WTC11 (cell line): ENCODE results near the gene IFRD2.

Experiments used
- ATF3 ChIP-seq: sonication (generic); formaldehyde crosslinking; conservative IDR thresholded peaks from 2 replicates; pipeline ENCODE4 v1.8.1; 2022; ENCODE audit warnings: mild to moderate bottlenecking, missing genetic modification reagents
- ATF6 ChIP-seq: sonication (generic); formaldehyde crosslinking; IDR thresholded peaks from 2 replicates; pipeline ENCODE4 v1.8.1; 2023; ENCODE audit warnings: mild to moderate bottlenecking, missing genetic modification reagents
- CDX4 ChIP-seq: fragments of 250-450 bp; sonication (Bioruptor Pico); IDR thresholded peaks from 2 replicates; pipeline ENCODE4 v1.9.0; 2021; ENCODE audit warnings: moderate library complexity, mild to moderate bottlenecking, inconsistent platforms, borderline replicate concordance
- CTCF ChIP-seq: fragments of 200-600 bp; IDR thresholded peaks from 2 replicates; pipeline ENCODE4 v1.8.0; 2022; ENCODE audit warnings: antibody characterized with exemption
- E2F5 ChIP-seq: sonication (generic); formaldehyde crosslinking; IDR thresholded peaks from 2 replicates; pipeline ENCODE4 v1.8.1; 2022; ENCODE audit warnings: mild to moderate bottlenecking, moderate library complexity, missing genetic modification reagents
- ESRRA ChIP-seq: sonication (generic); formaldehyde crosslinking; IDR thresholded peaks from 2 replicates; pipeline ENCODE4 v1.8.1; 2022; ENCODE audit warnings: mild to moderate bottlenecking, missing genetic modification reagents, borderline replicate concordance
- MAX ChIP-seq: sonication (generic); formaldehyde crosslinking; IDR thresholded peaks from 2 replicates; pipeline ENCODE4 v1.8.0; 2022; ENCODE audit warnings: mild to moderate bottlenecking, missing genetic modification reagents
- SMAD3 ChIP-seq: sonication (generic); formaldehyde crosslinking; IDR thresholded peaks from 2 replicates; pipeline ENCODE4 v1.8.0; 2022; ENCODE audit warnings: missing genetic modification reagents, mild to moderate bottlenecking, borderline replicate concordance
- SP1 ChIP-seq: sonication (generic); formaldehyde crosslinking; conservative IDR thresholded peaks from 2 replicates; pipeline ENCODE4 v1.8.1; 2022; ENCODE audit warnings: missing genetic modification reagents
- ZBTB43 ChIP-seq: sonication (generic); formaldehyde crosslinking; IDR thresholded peaks from 2 replicates; pipeline ENCODE4 v1.8.1; 2023; ENCODE audit warnings: mild to moderate bottlenecking, missing genetic modification reagents
- ZNF416 ChIP-seq: fragments of 250-450 bp; sonication (Bioruptor Pico); IDR thresholded peaks from 2 replicates; pipeline ENCODE4 v1.9.0; 2021; ENCODE audit warnings: mild to moderate bottlenecking, inconsistent platforms

- TF ChIP-seq CDX4 (CRISPR knock-in tag) (no peak), CTCF (no peak), E2F5 (CRISPR knock-in tag) (no peak), ZNF416 (CRISPR knock-in tag) (no peak), ZBTB43 (no peak), ATF6 (CRISPR knock-in tag) (no peak), SMAD3 (CRISPR knock-in tag) (no peak), MAX (CRISPR knock-in tag) (no peak), ATF3 (CRISPR knock-in tag) (no peak), ESRRA (CRISPR knock-in tag) (no peak), SP1 (CRISPR knock-in tag) (no peak)
Observed at GRCh38 chr3:50248387-50248786, 43.8 kb downstream of the IFRD2 start.
